ENCODE measurements around the gene NRBP1.

- TF ChIP-seq CTCF (IDR thresholded peaks at IDR 0.05; ENCODE audit: insufficient read depth, low read length, poor library complexity, severe bottlenecking) (no peak), EZH2phosphoT487 (conservative IDR thresholded peaks at IDR 0.05; ENCODE audit: low read length) (no peak)
Measured at GRCh38 chr2:27409321-27410073, 18.9 kb upstream of the NRBP1 start, which contains the start of gene PPM1G.

Data from SU-DHL-6 (cell line).